Measurements from ENCODE around the gene BARX1.

GRCh38 chr9:93937193-93937592 is 18.0 kb downstream of the BARX1 start:
- TF ChIP-seq ELF4 (IDR thresholded peaks at IDR 0.05) (no peak), FOXM1 (IDR thresholded peaks at IDR 0.05; ENCODE audit: borderline replicate concordance) (no peak), SP1 (IDR thresholded peaks at IDR 0.05) (no peak), CTBP1 (IDR thresholded peaks at IDR 0.05; ENCODE audit: borderline replicate concordance) (no peak), FOXA1 (IDR thresholded peaks at IDR 0.05) (no peak)
